Caco-2 (cell line): Measurements from ENCODE around the gene KLHL25. TPM values are rescaled to one million over a fixed set of nuclear protein-coding genes. Genes with fewer than 3 reads are reported as not detected.

ENCODE experiments used
- BruUV-seq: library from RNA; stranded (reverse); fragments of 400-500 nt; replicated peaks from 2 replicates; lab custom pipeline; 2021; lab: Mats Ljungman, UMichigan
- CTCF ChIA-PET: fragments of 300-600 bp; sonication (Branson Sonifier 250); formaldehyde crosslinking; loops from one replicate; lab custom pipeline; 2022; ENCODE audit warnings: antibody characterized with exemption; lab: Charles Lee
- POLR2A ChIA-PET: fragments of 300-600 bp; sonication (Branson Sonifier 250); formaldehyde crosslinking; loops from one replicate; lab custom pipeline; 2022; ENCODE audit warnings: antibody characterized with exemption; lab: Charles Lee
- DNase-seq, 2 experiments: peaks; one replicate each; pipeline versions ENCODE4 v3.0.0 to v3.0.0-alpha.2; 2020 to 2022
- H3K27me3 ChIP-seq: replicated peaks from 2 replicates; pipeline ENCODE4 v1.6.0; 2011; ENCODE audit warnings: low read length; ENCODE audit not compliant: control insufficient read depth, insufficient read depth
- H3K36me3 ChIP-seq: 2 replicates; pipeline ENCODE4 v1.5.1; 2011; ENCODE audit warnings: low read length; ENCODE audit not compliant: control insufficient read depth, insufficient read depth
- H3K4me1 ChIP-seq: fragments of 250-450 bp; sonication (Bioruptor Pico); 2 replicates; pipeline ENCODE4 v1.5.1; 2020; ENCODE audit warnings: mild to moderate bottlenecking
- H3K4me3 ChIP-seq: 2 replicates; pipeline ENCODE4 v1.5.1; 2011; ENCODE audit warnings: low read depth, mild to moderate bottlenecking, control low read depth, low read length
- H3K9me3 ChIP-seq: fragments of 250-450 bp; sonication (Bioruptor Pico); 2 replicates; pipeline ENCODE4 v1.5.1; 2020; ENCODE audit warnings: mild to moderate bottlenecking, moderate library complexity
- H3K27ac Mint-ChIP-seq: one replicate; pipeline ENCODE4 v1.8.0; 2022; ENCODE audit warnings: mixed read lengths; ENCODE audit not compliant: unreplicated experiment
- H3K27me3 Mint-ChIP-seq: one replicate; pipeline ENCODE4 v1.8.0; 2022; ENCODE audit warnings: mixed read lengths; ENCODE audit not compliant: insufficient read depth, unreplicated experiment
- H3K36me3 Mint-ChIP-seq: one replicate; pipeline ENCODE4 v1.8.0; 2022; ENCODE audit warnings: mild to moderate bottlenecking, mixed read lengths; ENCODE audit not compliant: insufficient read depth, unreplicated experiment
- H3K4me1 Mint-ChIP-seq: one replicate; pipeline ENCODE4 v1.8.0; 2022; ENCODE audit warnings: low read depth, mixed read lengths; ENCODE audit not compliant: unreplicated experiment
- H3K4me3 Mint-ChIP-seq: one replicate; pipeline ENCODE4 v1.8.0; 2022; ENCODE audit warnings: mild to moderate bottlenecking, moderate library complexity, mixed read lengths; ENCODE audit not compliant: unreplicated experiment
- H3K9me3 Mint-ChIP-seq: one replicate; pipeline ENCODE4 v1.8.0; 2022; ENCODE audit warnings: mixed read lengths; ENCODE audit not compliant: unreplicated experiment
- CTCF ChIP-seq, 2 experiments: fragments of 200-600 bp in 1 of 2; IDR thresholded peaks; 1 replicate in 1 of 2; 2 replicates in 1 of 2; pipeline versions ENCODE4 v1.5.1 to v1.8.0; 2011 to 2022; ENCODE audit warnings: antibody characterized with exemption in 1 of 2, control low read depth in 1 of 2, inconsistent platforms in 1 of 2, low read depth in 1 of 2, low read length in 1 of 2, mild to moderate bottlenecking in 1 of 2, moderate library complexity in 1 of 2; ENCODE audit not compliant: insufficient read depth in 1 of 2, severe bottlenecking in 1 of 2, unreplicated experiment in 1 of 2
- intact Hi-C: fragments of 100-400 bp; cut with micrococcal nuclease; formaldehyde crosslinking; loops from one replicate; pipeline ENCODE4 v1.10.0; 2022; ENCODE audit not compliant: unreplicated experiment
- total RNA-seq: library from RNA; stranded (reverse); gene quantifications from 2 replicates; pipeline ENCODE4 v1.2.3, GENCODE V29; 2022

Gene KLHL25
- total RNA-seq, 1 experiment from 2014 or later, result 15.4 TPM

DNA sequence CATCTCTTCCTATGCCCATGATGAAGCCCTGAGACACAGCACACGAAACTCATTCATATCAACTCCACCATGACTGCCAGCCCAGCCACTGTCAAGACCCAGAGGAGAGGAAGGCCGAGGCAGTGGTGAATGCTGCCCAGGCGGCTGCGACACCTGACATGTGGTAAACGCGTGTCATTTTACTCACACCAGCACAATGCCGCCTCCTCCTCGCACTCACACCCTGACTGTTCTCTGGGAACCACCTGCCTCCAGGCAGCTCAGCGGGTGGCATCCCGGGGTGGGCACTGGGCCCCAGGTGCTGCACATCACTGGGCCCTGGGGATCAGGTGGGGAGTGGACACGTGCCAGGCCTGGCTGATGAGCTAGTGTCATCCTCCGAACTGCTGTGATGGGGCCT, 21.5 kb downstream of the KLHL25 start:
- intact Hi-C loops, result no loop called here

DNA sequence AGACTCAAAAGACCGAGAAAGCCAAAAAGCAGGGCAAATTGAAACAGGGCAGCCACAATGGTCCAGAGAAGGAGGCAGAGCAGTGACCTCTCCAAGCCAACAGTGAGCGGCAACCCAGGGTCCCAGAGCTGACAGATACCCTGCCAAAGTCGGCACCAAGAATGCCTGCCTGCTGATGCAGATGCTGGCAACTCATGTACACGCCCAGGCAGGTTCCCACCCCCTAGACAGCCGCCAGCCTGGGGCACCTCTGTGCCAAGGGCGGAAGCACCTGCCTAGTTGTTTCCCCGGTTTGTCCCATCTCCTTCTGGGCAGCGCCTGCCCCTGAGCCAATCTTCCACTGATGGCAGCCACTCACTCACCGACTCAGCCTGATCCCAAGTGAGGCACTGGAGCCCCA, 22.1 kb downstream of the KLHL25 start:
- CTCF ChIA-PET, result no interaction called here
- H3K27ac Mint-ChIP-seq, result no peak overlapping the region

More for the DNA sequence above, 21.5 kb downstream of the KLHL25 start:
- Histone ChIP-seq H3K36me3 (no peaks in the 10 kb centered on the region), H3K4me1 (no peaks in the 10 kb centered on the region), H3K27me3 (no peaks in the 10 kb centered on the region), H3K9me3 (no peaks in the 10 kb centered on the region), H3K4me3 (no peak overlapping the region)
- Mint-ChIP-seq H3K36me3 (peaks cover 13% of the 10 kb centered on the region), H3K9me3 (no peaks in the 10 kb centered on the region), H3K27me3 (no peaks in the 10 kb centered on the region), H3K4me1 (no peaks in the 10 kb centered on the region), H3K27ac (no peak overlapping the region), H3K4me3 (no peak overlapping the region)
- TF ChIP-seq CTCF (IDR thresholded peaks at IDR 0.05; ENCODE audit: insufficient read depth in 1 of 2, low read depth in 1 of 2, low read length in 1 of 2, severe bottlenecking in 1 of 2, unreplicated experiment in 1 of 2), result no peak
- POLR2A ChIA-PET, result no interaction called here
- CTCF ChIA-PET, result no interaction called here
- DNase-seq, result no peak
- BruUV-seq, result no TSS peak

GRCh38 chr15:85771781-85772445, 22.8 kb downstream of the KLHL25 start:
- H3K27me3 Mint-ChIP-seq, result no peaks in the 10 kb centered on the region
- H3K4me1 Mint-ChIP-seq, result no peaks in the 10 kb centered on the region
- CTCF ChIA-PET, result no interaction called here
- H3K9me3 Mint-ChIP-seq, result no peaks in the 10 kb centered on the region
- TF ChIP-seq CTCF (IDR thresholded peaks at IDR 0.05; ENCODE audit: insufficient read depth in 1 of 2, low read depth in 1 of 2, low read length in 1 of 2, severe bottlenecking in 1 of 2, unreplicated experiment in 1 of 2), result no peak
- no peak overlapping the region for H3K4me3 Mint-ChIP-seq
- no TSS peak for BruUV-seq
- Histone ChIP-seq H3K9me3 (no peaks in the 10 kb centered on the region), H3K4me1 (no peaks in the 10 kb centered on the region), H3K4me3 (no peak overlapping the region), H3K36me3 (no peaks in the 10 kb centered on the region), H3K27me3 (no peaks in the 10 kb centered on the region)
- POLR2A ChIA-PET, result no interaction called here
- intact Hi-C loops, result no loop called here
- no peak overlapping the region for H3K27ac Mint-ChIP-seq
- peaks cover 22% of the 10 kb centered on the region for H3K36me3 Mint-ChIP-seq
- DNase-seq, result no peak

More for the DNA sequence above, 22.1 kb downstream of the KLHL25 start:
- Mint-ChIP-seq H3K27me3 (no peaks in the 10 kb centered on the region), H3K9me3 (no peaks in the 10 kb centered on the region), H3K36me3 (peaks cover 15% of the 10 kb centered on the region), H3K4me3 (no peak overlapping the region), H3K4me1 (no peaks in the 10 kb centered on the region)
- intact Hi-C loops, result no loop called here
- DNase-seq, result no peak
- TF ChIP-seq CTCF (IDR thresholded peaks at IDR 0.05; ENCODE audit: insufficient read depth in 1 of 2, low read depth in 1 of 2, low read length in 1 of 2, severe bottlenecking in 1 of 2, unreplicated experiment in 1 of 2), result no peak
- Histone ChIP-seq H3K27me3 (no peaks in the 10 kb centered on the region), H3K36me3 (no peaks in the 10 kb centered on the region), H3K9me3 (no peaks in the 10 kb centered on the region), H3K4me3 (no peak overlapping the region), H3K4me1 (no peaks in the 10 kb centered on the region)
- POLR2A ChIA-PET, result no interaction called here
- BruUV-seq, result no TSS peak
